NCI-H1048 (cell line): ENCODE measurements around the gene RAMACL.

ENCODE experiments used
- DNase-seq: peaks from one replicate; lab custom pipeline; 2025; lab: John Stamatoyannopoulos, UW

The RAMACL gene

DNA sequence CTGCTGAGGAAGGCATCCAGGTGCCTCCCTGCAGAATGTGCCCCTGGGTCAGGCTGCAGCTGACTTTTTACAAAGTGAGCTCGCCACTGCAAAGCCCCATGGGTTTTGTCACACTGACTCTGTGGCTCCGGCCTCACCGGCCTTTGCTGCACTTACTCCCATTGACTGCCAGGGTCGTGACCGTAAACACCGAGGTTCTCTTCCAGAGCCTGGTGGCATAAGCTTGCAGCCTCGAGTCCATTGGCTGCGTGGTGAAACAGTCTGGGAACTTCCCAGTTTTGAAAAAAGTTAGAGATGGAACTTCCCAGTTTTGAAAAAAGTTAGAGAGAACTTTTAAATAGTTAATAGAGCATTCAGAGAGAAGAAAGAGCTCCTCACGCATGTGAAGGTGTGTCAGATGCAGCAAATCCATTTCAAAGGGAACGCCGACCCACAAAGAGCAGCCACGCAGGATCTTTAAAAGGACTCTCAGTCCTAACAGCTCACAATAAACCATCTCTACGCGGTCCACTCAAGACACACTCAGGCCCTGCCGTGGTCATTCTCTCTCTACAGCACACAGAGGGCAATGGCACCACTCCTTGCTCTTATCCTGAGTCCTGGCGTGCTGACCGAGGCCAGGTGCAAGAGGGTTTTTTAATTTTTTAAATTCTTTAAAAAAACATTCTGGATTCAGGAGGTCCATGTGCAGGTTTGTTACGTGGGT lies 12.8 kb downstream of the RAMACL start:
- no peak for DNase-seq

DNA sequence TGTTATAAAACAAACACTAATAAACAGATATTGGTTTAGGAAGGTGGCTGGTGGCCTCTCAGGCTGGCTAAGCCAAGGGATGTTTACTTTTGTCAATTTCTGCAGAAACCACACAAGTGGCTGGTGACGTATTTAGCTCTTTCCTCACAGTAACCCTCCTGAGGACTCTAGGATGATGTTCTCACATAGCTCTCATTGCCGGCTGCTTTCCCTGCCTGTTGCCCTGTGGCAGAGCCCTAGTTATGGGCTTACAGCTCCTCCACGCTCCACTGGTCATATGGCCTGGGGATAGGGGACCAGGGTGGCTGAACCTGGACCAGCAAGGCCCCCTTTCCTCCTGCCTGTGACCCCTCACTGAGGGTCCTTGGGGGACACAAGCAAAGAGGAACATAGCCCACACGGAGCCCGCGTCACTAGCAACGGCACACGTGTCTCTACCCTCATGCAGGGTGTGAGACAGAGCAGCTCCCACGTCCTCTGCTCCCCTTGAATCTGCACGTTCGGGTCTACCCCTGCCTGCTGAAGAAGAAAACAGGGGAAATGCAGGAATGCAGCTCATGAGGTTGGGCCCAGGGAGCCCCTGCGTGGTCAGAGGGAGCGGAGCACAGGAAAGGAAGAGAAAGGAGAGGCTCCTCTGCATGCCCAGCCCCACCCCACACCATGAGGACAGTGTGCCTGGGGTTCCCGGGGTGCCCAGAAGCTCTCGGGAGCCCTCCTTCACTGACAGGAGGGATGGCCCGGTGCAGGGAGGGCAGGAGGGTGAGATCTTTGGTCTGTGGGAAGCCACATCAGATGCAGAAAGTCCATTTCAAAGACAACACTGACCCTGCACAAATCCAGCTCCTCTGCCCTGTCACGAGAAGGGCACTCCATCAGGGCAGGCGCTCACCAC lies 13.9 kb downstream of the RAMACL start:
- no peak for DNase-seq

DNA sequence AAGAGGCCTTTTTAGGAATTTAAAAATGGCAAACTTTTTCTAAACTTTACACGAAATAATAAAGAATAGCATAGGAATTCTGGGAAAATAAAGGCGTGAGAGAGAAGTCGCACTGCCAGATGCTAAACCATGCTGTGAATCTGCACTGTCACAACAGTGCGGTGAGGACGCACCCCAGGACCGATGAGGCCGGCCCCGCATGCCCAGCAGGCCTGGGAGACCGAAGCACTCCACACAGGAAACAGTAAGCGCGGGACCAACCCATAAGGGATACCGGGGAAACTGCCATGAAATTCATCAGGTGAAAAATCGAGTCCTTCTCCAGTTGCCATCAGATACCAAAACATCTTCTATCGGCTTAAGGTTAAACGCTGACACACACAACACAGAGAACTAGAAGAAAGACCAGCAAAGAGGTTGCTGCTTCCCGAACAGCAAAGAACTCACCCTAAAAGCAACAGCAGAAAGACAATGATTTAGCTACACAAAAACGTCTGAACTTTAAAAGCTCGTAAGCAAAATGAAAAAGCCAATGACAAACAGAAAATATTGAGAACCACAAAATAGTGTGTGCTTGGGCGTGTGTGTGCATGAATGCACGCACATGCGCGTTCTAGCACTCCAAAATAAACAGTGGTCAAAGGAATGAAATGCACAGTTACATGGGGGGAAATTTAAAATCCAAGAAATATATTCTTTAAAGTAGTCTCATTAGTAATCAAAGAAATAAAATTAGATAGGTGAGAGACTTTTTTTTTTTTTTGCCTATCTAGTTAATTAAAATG lies 15.4 kb downstream of the RAMACL start:
- DNase-seq = no peak

DNA sequence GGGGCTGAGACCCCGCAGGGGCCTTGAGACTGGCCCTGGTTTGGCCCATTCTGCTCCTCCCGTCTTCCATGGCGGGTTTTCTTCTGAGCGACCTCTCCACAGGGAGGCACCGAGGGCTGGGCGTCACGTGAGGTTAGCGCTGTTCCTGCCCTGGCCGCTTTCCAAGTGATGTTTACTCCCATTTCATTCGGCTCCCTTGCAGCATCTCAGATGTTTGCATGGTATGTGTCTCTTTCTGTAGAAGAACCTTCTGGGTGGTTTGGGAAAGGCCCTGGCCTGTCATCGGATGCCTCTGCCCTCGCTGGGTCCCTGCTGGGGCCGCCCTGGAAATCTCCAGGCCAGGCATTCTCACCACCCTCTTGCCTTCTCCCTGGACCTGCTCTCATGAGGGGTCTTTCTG lies 17.3 kb downstream of the RAMACL start:
- DNase-seq = no peak

DNA sequence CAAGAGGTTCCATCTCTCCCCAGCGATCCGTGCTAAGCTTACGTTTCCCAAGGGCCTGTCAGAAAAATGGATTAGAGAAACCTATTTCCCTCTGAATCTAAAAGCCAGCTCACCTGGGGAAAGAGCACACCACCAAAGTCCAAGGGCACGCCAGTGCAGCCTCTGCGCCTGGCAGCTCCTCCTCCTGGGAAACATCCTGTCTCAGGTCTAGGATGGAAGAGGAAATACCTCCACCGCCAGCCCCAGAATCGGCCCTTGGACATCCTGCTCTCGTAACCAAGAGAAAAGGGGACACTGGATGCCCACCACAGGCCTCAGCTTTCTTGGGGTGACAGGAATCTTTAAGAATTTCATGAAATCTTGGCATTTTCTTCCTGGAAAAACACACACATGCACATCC lies 18.7 kb downstream of the RAMACL start:
- DNase-seq = no peak

DNA sequence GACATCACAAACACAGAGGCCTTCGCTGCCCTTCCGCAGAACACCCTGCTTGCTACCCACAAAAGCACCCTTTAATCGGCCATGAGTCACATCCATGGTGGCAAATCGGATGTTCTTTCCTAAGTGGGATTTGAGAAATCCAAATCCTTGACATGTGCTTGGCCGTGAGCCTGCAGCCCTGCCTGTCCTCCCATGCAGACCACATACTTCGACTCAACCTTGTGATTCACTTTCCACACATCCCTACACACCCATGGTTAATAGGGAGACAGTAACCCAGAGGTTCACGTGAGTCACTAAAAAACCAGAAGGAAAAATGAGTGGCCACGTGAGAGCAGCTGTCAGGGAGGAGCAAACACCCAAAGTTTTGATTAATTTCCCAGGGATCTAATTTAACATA lies 19.4 kb downstream of the RAMACL start:
- DNase-seq = no peak

DNA sequence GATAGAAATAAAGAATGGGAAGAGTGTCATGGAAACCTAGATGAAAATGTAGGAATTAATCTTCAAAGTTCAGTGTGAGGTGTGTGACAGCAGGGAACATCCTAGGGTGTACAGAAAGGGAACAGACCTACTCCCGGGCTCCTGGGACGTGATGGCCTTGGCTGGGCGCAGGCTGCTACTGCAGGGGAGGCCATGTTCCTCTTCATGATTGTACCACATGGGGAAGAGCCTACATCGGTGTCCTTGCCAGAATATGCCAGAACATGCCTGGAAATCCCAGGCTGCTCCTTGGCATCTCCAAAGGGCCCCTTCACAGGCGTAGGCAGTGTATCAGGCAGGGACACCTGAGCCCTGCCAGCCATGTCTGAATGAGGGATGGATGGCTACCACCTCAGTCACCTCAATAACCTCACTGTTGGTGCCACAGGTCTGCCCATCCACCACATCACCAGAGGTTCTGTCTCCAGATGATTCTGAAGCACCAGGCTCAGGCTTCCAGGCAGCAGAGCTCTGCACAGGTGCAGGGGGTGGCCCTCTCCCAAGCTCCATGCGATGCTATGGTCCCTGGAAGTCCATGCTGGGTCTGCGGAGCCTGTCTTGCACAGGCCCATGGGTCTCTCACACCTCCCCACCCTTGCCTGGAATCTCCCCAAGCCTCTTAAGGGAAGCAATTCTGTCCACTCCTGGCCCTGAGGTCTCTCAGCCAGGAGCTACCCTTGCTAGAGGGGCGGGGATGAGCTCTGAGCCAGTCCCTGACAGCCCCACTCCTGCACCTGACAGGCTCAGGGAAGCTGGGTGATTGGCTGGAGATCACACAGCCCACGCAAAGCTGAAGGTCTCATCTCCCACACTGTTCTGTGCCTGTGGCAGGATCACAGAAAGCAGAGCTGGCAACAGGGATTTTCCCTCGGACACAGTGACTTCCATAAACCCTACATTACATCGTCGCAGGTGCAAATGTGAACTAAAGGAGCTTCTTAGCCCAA lies 20.2 kb downstream of the RAMACL start:
- DNase-seq = no peak

DNA sequence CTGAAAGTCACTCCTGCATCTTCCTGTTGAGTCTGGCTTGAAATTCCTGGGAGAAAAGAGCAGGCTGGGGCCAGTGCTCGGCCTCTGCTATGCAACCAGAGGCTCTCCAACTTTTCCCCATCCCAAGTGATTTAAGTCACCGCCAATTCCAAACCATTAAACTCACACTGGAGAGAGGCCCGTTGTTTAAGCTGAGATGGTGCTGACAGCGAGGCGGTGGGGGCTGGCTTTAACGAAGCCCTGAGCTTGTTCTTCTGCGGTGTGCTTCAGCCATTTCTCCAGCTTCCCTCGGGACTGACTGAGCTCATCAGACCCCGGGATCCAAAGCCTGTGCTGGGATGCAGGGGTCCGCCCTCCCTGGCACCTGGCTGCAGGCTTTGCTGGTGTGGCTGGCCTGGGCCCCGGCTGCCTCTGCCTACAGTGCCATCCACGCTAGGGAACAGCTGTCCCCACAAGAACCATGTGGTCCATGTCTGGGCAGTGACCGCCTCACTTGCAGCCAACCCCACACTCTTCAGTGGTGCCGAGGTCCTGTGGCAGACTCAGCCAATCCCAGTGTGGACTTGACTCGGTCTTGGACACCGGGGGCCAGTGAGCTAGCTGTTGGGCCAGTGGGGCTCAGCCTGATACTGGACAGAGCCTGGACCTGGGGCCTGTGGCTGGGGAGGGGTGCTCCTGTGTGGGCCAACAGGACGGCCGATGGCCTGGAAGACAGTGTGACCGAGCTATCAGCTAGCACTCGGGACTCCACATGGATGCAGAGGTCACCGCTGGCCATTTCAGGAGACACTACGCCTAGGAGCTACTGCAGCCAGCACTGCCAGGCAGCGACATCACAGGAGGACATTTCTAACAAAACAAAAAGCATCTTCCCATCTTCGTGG lies 21.2 kb downstream of the RAMACL start:
- DNase-seq = no peak

DNA sequence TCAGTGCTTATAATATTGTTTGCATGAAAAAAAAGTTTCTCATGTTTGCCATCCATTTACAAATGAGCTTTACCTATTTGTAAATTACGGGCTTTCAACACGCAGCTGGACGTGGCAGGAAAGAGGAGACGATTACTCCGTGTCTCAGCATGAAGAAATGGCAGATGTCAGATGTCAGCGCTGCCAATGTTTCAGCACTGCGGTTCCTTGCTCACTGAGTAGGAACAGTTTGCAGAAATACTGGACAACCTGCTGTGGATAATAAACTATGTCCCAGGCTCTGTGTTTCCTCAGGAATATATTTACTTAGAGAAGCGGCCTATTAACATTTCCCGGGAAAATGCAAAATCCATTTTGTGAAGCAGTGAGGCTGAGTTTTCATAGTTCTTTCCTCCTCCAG lies 22.7 kb downstream of the RAMACL start:
- no peak for DNase-seq

DNA sequence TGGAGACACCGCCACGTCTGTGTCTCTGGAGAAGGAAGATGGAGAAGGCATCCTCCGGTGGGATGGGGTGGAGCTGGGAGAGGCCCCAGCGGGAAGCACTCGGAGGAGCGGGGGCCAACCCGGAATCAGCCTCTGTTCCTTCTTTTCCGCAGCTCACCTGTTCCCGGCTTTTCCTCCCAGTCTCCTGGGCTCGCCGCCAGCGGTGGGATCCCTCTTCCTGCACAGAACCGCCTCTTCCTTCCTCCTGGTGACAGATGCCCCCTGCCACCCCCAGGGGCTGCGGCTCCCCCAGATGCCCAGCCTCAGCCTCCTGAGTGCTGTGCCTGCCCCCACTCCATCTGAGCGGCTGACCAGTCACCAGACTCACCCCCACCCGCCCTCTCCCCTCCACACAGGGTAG lies 23.3 kb downstream of the RAMACL start:
- no peak for DNase-seq

DNA sequence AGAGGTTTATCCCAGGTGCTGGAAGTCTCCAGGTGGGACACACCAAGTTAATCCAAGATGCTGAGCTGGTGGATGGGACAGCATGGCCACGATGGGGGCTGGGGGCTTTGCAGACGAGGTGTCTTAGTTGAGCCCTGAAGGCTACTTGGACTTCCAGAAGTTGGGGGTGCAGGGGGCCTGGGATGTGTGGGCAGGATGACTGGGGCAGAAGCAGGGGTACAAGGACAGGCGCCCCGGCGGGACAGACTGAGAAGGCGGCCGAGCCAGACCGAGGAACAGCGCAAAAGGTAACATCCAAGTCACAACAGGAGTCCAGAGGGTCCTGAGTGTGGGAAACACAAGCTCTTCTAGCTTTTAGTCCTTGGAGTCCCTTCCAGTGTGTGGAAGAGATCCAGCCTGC lies 23.8 kb downstream of the RAMACL start:
- DNase-seq = no peak

DNA sequence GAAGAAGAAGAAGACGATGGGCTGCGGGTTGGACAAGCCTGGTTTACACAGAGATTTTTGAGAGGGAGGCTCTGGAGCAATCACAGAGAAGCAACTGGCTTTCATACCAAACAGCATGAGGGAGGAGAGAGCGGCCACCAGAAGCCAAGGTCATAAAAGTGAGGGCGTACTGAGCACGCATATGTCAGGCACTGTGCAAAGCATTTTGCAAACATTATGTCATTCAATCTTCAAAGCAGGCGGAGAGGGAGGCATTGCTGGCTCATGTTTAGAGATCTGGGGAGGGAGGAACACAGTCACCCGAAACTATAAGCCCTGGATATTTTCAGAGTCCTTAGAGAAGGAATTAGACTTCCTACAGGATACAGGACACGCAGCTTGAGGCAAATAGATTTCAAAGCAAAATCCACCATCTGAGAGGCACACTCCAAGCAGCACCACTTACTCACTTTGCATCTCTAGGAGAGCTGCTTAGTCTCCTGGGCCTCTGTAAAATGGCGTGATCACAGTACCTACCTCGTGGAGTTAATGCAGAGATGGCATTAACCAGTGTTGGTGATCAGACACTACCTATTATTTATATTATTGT lies 24.6 kb downstream of the RAMACL start:
- no peak for DNase-seq

DNA sequence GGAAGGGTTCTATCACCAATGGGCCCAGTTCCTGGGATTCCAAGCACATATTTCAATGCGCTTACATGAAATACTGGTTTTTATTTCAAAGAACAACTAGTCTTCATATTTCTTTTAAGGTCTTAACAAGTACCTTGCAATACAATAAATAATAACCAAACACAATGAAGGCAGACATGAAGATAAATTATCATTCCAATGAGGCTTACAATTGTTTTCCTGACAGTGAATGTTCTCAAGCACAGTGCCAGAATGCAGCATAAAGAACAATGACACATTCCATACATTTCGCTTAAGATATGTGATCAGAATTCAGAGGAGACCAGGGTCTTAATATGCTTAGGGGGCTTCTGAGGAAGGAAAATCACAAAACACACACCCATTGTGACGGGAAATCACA lies 26.3 kb downstream of the RAMACL start:
- DNase-seq = no peak

DNA sequence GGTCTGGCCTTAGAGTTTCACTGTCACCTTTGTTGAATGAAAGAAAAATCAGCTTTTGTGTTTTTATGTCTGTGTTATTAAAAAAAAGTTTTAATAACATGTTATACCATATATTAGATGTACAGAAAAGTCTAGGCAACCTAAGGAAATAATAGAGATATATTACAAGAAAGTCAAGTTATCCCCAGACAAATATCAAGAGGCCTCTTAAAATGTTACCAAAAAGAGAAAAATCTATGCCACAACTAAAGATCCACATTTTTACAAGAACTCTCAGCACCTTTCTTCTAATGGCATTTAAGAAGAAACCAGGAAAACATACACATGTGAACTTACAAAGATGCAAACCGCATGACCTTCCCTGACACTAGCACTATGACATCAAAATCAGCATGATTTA lies 26.8 kb downstream of the RAMACL start:
- no peak for DNase-seq

DNA sequence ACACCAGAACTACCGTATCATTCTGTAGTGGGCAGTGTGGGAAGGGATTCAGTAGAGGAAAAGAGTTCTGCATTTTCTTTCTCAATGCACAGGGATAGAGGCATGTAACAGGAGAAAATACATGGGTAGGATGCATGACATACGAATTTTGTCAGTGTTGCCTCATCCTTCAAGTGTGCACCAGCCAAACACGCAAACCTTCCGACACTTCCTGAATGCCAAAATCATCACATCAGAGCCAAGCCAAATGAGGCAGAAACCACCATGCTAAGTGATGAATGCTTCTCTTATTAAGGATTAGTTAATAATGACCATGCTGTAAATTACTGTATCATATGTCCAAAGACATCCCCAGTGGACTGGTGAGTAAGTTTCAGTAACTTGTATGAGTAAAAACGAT lies 27.3 kb downstream of the RAMACL start:
- DNase-seq = no peak

DNA sequence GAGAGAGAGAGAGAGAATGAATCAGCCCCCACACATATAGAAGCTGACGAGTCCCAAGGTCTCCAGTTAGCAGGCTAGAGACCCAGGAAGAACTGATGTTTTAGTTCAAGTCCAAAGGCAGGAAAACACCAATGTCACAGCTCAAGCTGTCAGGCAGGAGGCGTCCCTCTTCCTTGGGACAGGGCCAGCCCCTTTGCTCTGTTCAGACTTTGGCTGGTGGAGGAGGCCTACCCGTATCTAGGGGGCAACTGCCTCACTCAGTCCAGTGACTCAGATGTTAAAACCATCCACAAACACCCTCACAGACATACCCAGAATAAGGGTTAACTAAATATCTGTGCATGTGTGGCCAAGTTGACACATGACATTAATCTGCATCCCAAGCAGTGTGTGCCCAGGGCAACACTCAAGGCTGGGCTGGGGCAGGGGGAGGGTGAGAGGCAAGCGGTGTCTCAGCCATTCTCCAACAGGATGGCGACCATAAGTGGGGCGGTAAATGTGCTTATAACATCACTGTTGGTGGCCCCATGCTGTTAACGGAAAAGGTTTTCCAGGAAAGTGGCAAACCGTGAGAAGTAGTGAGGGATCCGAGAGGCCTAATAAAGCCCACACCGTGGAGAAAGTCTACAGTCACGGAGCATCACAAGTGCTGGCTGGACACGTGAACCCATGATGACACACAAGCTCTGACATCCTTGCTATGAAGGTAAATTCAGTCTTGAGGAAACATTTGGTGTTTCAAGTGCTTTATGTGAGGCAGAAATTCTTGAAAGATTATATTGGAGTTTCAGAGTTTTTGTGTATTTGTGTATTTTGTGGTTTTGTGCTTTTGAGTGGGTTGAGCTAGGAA lies 28.1 kb downstream of the RAMACL start:
- DNase-seq = no peak

DNA sequence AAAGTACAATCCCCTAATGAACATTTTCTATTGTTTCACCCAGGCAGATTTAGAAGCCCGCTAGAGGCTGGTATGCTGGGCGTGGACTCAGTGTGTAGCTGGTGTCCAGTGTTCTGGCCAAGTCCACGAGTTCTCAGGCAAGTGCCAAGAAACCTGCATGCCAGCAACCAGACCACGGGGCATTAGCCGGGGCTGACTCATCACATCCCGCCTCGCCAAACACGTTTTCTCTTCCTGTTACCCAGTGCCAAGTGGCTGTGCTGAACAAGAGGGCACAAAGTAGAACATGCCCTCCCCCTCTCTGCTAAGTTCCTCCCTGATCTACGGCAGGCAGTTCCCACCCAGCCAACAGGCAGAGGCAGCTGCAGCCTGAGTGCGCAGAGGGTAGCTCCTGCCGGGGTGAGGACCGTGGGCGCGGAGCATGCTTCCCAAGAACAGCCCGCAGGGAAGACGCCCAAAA lies 29.6 kb downstream of the RAMACL start:
- no peak for DNase-seq

DNA sequence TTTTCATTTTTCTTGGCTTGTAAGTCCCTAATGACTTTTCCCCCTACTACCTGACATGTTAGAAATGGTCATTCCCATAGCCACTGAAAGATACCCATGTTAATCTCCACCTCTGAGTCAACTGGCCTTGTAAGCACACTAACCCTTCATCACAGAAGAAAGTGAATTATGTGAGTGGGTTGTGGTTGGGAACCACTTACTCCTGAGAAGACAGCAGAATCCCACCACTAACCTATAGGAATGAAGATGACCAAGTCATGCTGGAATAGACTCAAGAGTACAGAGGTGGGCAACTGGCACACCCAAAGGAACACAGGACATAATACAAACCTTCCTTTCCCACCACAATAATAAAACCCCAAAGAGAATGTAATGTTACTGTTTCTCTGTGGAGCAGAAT lies 30.1 kb downstream of the RAMACL start:
- no peak for DNase-seq

DNA sequence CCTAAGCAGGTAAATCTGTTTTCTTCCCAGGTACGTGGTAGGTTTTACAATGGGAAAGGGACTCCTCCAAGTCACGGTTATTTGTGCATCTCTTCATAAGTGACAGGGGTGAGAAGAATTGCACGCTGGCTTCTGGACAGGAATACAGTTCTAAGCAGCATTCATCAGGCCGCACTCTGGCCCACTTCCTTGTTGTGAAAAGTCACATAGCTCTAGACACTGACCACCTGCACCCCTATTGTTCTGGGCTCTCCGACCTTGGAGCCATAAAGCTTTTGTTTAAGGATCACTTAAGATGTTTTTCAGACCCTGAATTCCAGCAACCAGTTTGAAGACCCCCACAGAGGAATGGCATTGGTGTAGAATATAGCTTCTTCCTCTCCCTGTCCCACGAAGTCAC lies 31.4 kb downstream of the RAMACL start:
- no peak for DNase-seq
